HL-60 (cell line): Measurements from ENCODE around the gene UFD1.

ENCODE experiments used
- DNase-seq, 2 experiments: peaks; one replicate each; pipeline ENCODE4 v3.0.0-alpha.2; 2010 to 2020; ENCODE audit warnings: low read depth in 1 of 2, low spot score in 1 of 2
- H3K27ac ChIP-seq: fragments of 250-450 bp; sonication (Bioruptor Pico); replicated peaks from 2 replicates; pipeline ENCODE4 v1.5.1; 2020; ENCODE audit warnings: mild to moderate bottlenecking, moderate library complexity
- H3K27me3 ChIP-seq: fragments of 250-450 bp; sonication (Bioruptor Pico); 2 replicates; pipeline ENCODE4 v1.5.1; 2021; ENCODE audit warnings: mild to moderate bottlenecking, moderate library complexity; ENCODE audit not compliant: insufficient read depth, poor library complexity, severe bottlenecking
- H3K4me3 ChIP-seq: replicated peaks from 2 replicates; pipeline ENCODE4 v1.5.1; 2011; ENCODE audit warnings: mild to moderate bottlenecking, control low read depth, low read length; ENCODE audit not compliant: insufficient read depth
- SPI1 ChIP-seq: IDR thresholded peaks from 2 replicates; pipeline ENCODE4 v1.6.1; 2012; ENCODE audit warnings: low read depth, mild to moderate bottlenecking, borderline replicate concordance
- TF ChIP-seq, protein P1 (sequence below): IDR thresholded peaks from 2 replicates; pipeline ENCODE4 v1.6.1; 2012; ENCODE audit warnings: low read depth; ENCODE audit not compliant: insufficient replicate concordance

Gene UFD1

DNA sequence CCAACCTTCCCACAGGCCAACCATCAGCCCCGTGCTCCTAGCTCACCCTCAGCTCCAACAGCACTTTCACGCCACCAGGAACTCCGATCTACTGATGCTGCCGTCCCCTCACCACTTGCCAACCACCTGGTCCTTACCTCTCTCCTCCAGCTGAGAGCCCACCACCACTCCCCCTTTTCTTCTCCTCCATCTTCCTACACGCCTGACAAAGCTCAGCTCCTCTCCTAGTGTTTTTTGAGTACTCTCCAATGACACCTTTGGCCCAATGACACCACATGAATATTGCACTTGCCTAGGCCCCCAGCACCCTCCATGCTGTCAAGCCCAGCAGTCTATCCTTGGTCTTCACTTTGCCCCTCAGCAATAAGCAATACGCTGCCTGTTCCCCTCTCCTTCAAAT is 78.1 kb downstream of the UFD1 start:
- H3K27ac ChIP-seq, result no peak overlapping the region
- no peak overlapping the region for H3K4me3 ChIP-seq

More for the DNA sequence above, 78.1 kb downstream of the UFD1 start:
- no peaks in the 10 kb centered on the region for H3K27me3 ChIP-seq
- TF ChIP-seq, protein P1, sequence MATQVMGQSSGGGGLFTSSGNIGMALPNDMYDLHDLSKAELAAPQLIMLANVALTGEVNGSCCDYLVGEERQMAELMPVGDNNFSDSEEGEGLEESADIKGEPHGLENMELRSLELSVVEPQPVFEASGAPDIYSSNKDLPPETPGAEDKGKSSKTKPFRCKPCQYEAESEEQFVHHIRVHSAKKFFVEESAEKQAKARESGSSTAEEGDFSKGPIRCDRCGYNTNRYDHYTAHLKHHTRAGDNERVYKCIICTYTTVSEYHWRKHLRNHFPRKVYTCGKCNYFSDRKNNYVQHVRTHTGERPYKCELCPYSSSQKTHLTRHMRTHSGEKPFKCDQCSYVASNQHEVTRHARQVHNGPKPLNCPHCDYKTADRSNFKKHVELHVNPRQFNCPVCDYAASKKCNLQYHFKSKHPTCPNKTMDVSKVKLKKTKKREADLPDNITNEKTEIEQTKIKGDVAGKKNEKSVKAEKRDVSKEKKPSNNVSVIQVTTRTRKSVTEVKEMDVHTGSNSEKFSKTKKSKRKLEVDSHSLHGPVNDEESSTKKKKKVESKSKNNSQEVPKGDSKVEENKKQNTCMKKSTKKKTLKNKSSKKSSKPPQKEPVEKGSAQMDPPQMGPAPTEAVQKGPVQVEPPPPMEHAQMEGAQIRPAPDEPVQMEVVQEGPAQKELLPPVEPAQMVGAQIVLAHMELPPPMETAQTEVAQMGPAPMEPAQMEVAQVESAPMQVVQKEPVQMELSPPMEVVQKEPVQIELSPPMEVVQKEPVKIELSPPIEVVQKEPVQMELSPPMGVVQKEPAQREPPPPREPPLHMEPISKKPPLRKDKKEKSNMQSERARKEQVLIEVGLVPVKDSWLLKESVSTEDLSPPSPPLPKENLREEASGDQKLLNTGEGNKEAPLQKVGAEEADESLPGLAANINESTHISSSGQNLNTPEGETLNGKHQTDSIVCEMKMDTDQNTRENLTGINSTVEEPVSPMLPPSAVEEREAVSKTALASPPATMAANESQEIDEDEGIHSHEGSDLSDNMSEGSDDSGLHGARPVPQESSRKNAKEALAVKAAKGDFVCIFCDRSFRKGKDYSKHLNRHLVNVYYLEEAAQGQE, result no peak
- no peak for TF ChIP-seq SPI1
- no peak for DNase-seq
